GM10266 (cell line): ENCODE measurements around the gene NOXRED1.

ENCODE experiments used
- DNase-seq: peaks from one replicate; pipeline ENCODE4 v3.0.0; 2012; ENCODE audit errors: extremely low spot score
- CTCF ChIP-seq: IDR thresholded peaks from 2 replicates; pipeline ENCODE4 v1.5.1; 2012; ENCODE audit warnings: mild to moderate bottlenecking, low read depth; ENCODE audit not compliant: control insufficient read depth, insufficient read depth; ENCODE audit errors: missing control alignments

NOXRED1 gene

DNA sequence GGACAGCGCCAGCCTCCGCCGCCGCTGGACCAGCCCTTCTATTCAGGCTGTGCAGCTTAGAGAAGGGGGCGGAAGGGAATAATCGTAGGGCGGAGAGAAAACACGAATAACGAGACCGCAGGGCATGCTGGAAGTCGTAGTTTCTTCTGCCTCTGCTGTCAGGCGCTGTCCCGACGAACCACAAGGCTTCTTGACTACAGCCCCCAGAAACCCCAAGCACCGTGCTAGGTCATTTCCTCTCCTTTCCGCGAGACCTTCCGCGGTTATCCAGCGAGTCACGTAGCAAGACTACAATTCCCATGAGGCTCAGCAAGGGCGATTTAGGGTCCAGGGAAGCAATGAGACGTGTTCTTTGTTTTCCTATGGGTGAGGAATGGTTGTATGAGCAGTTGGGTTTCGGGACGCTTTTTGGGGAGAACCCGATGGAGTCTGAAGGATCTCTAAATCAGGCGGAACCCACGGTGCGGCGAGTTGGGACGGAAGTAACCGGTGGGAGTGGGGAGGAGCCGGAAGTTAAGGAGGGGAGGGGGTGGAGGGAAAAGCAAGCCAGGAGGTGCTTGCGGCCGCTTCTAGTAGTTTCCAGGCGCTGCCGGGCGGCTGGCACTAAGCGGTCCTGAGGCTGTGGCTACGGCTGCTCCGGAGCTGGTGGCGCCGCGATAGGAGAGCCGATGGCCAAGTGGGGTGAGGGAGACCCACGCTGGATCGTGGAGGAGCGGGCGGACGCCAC, 34.4 kb upstream of the NOXRED1 start, which contains the start of the genes AHSA1 and VIPAS39:
AHSA1 (plus strand) TSS at position 572 of the 727 bp plus-strand sequence; CDS start at position 669, 97 bp downstream.
VIPAS39 (minus strand) TSS at position 80 of the 727 bp plus-strand sequence. CDS start 3,499 bp downstream, outside the sequence.
- no peak for TF ChIP-seq CTCF
- peak; percentile 86 for DNase-seq

GRCh38 chr14:77457115-77457521, 33.8 kb upstream of the NOXRED1 start:
- DNase-seq, result no peak
- TF ChIP-seq CTCF, result no peak

DNA sequence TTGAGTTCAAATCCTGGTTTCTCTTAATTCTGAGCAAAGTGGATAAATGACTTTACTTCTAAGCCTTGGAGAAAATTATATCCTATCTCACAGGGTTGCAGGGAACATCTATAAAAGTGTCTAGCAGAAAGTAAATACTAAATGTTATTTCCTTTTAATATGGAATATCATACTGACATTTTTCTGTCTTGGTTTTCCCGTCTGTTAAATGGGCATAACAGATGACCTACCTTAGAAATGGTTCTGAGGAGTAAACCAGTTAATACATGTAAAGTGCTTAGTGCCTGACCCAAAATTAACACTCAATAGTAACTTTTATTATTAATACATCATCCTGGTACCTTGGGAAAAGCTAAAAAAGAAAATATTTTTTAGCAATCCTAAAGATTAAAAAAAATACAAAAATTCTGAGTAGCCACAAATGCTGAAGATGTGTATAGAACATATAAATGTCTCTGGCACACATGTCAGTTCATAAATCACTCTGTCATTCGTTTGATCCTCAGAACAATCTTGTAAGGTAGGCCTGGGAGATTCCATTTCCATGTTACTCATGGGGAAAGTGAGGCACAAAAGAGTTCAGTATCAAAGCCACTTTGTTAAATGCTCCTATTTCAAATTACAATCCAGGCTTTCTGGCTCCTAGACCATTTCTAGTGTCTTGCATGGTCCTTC, 32.8 kb upstream of the NOXRED1 start:
- no peak for DNase-seq
- no peak for TF ChIP-seq CTCF

DNA sequence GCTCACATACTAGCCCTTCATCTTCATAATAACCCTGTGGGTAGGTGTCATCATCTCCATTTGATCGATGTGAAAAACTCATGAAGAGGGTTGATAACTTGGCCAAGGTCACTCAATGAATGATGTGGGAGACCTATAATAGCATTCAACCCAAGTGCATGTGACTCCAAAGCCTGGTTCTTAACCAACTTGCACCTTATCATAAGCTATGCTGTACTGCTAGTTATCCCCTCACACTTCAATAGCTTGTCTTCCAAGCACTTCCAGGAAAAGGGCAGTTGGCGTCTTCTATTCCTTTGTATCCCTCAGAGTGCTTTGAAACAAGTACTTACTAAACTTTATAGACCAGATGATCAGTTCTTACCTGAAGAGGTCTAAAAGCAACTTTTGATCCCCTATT, 18.9 kb upstream of the NOXRED1 start:
- no peak for DNase-seq
- TF ChIP-seq CTCF, result no peak

GRCh38 chr14:77439861-77440260, 16.5 kb upstream of the NOXRED1 start:
- DNase-seq, result no peak
- TF ChIP-seq CTCF, result no peak

DNA sequence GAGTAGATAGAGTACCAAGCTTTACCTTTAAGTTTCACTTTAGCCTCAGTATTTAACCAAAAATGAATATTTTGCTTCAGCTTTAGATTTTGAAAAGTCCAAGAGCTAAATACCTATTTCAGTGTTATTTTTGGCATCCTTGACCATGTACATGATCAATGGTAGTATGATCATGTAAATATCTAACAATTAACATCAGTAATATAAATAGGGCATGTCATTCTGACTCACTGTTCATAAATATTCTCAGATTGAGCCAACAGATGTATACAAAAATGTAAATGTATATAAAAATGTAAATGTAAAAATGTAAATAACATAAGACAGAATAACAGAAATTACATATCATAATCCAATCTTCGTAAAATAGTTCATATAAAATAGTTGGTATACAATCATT, 15.3 kb upstream of the NOXRED1 start:
- no peak for TF ChIP-seq CTCF

GRCh38 chr14:77436042-77436441, 12.7 kb upstream of the NOXRED1 start:
- no peak for TF ChIP-seq CTCF
- DNase-seq, result no peak

More for the DNA sequence above, 15.3 kb upstream of the NOXRED1 start:
- no peak for DNase-seq
